HG02678 (cell line): ENCODE results near the gene FBXL16.

Experiments used
- ATAC-seq: cut with Tn5 transposase; IDR thresholded peaks from one replicate; pipeline ENCODE4 v1.9.1; 2021; ENCODE audit warnings: mild to moderate bottlenecking, moderate library complexity; ENCODE audit not compliant: unreplicated experiment

FBXL16 gene

DNA sequence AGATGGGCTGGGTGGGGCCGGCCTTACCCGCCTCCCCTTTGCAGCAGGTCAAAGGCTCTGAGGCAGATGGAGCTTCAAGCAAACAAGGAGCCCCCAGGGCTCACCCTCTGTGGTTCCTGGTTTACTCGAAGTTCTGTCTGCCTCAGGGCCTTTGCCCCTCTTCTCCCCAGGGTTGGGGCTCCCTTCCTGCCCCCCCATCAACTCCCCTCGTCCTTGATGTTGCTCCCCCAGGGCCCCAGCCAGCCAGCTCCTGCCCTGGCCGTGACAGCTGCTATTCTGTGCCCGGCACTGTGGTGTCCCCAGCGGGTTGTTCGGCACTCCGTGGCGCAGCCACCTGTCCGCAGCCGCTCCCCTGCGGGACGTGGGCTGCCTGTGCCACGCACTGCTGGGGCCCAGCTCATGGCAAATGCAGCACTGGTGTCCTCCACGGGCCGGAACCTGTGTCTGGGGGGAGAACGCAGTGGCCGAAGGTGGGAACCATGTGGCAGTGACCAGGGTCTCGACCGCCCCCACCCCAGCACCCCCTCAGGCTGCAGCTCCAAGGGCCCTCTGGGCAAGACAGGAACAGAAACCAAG is 5.0 kb upstream of the FBXL16 start:
- no peak for ATAC-seq

DNA sequence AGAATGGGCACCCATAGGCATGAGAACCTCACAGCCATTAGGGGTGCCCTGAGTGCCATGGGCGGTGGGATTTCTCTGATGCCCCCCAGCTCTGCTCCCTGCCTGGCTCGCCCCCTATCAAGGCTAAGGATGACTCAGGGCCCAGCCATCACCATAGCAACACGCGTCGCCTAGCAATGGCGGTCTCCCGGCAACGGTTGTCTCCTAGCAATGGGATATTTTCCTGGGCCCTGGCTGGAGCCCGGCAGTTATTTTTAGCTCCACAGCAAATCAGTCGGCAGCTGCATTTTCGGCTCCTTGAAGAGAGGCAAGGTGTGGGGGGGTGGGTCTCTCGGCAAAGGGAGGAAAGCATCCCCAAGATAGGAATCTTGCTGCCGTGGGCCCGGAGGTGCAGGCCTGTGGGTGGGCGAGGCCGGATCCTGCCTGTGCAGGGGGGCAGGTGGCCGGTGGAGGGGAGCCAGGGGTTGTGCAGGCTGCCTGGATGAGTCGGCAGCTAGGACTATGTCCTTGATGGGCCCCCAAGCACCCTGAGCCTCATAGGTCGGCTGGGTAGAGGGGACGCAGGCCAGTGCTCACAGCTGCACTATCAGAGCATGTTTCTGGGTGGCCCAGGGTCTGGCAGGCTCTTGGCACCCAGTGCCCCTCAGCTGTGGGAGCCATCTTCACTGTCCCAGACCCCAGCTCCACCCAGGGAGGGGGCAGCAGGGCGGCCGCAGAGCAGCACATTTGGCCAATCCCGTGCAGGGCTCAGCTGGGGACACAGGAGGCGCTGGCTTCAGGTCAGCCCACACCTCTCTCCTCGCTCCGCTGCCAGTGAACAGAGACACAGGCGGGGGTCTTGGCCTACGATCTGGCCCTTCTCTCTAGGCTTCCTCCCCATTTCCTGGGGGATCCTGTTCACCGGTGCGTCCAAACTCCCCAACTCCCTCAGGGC is 4.2 kb upstream of the FBXL16 start:
- ATAC-seq: no peak

DNA sequence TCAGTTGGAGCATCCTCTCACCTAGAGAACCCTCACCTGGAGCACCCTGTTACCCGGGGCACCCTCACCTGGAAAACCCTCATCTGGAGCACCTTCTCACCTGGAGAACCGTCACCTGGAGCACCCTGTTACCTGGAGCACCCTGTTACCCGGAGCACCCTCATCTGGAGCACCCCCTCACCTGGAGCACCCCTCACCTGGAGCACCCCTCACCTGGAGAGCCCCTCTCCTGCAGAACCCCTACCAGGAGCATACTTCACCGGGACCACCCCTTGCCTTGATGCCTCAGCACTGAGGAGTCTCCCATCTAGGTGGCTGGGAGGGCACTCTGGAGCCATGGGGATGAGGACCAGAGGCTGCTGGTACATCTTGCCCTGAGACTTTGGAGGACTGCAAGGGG is 3.4 kb upstream of the FBXL16 start:
- no peak for ATAC-seq

DNA sequence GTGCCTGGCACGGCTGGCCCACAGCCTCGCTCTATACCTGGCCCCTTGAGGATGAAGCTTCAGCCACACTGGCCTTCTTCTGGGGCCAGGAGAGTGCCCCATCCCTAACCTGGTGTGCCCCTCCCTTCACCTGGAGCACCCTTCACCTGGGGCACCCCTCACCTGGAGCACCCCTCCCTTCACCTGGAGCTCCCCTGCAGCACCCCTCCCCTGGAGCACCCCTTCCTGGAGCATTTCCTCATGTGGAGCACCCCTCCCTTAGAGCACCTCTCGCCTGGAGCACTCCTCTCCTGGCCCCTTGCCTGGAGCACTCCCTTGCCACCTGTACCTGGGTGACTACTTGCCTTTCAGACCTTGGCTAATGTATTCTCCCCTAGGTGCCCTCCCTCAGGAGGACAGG is 2.4 kb upstream of the FBXL16 start:
- ATAC-seq: no peak

GRCh38 chr16:707062-707538 is 1.5 kb upstream of the FBXL16 start:
- ATAC-seq: no peak

DNA sequence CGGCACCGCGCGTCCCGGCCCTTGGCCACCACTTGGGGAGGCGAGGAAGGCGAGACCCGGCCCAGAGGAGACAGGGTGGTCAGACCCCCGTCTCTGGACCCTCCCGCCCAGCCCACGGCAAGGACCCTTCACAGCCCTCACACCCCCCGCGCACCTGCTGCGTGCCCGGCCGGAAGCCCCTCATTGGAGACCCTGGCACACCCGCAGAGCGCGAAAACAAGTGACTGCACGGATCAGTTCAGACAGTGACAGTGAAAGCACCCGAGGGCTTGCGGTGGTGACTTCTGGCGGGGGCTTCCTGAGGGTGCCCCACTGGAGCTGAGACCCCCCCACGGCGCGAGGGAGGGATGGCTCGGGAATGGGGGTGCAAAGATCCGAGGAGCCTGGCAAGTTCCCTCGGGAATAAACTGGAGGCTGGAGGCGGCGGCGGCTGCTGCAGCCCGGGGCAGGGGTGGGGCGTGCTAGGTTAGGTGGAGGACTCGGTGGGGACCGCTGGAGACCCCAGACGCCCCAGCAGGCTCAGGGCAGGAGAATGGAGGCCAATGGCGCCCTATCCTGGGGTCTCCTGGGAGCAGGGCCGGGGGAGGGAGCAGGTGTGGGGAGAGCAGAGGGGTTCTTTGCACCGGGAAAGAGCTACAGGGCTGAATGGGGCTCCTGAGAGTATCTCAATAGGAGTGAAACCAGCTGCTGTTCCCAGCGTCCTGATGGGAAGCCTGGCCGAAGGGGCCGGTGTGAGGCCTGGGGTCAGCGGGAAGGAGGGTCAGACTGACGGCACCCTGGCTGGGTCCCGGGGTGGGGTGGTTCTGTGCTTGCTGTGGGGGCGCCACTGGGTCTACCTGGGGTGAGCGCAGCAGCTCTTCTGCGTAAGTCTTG is 824 bp upstream of the FBXL16 start:
- ATAC-seq: no peak

DNA sequence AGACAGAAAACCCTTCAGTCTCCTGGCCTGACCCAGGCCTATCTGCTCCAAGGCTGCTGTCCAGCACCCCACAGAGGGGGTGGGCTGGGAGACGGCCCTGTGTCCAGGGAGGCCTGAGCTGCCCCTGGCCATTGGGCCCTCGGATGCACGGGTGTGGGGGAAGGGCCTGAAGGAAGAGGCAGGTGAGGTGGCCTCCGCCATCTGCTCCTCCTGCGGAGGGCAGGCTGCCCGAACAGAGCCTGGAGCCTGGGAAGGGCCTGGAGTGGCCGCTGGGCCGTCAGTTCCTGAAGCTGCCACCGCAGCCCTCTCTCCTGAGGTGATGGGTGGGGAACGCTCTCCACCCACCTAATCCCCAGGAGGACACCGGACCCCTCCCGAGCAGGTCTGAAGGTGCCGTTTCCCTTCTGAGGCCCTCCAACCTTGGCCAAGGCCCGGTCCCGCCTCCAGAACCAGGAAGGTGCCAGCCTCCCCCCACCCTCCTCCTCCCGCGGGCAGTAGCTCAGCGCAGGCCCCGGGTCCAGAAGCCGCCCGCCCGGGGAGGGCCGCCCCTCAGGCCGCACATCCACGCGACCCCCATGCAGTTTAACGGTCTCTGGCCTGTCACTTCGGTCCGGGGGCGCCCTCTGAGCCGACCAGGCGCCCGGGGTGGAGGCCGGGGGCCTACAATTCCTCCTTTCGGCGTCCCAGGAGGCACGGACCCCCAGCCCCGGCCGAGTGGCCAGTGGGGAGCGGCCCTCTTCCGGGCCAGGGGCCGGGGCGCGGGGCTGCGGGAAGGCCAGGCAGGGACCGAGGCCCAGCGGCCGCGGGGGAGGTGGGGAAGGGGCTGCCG is 835 bp downstream of the FBXL16 start:
- ATAC-seq: no peak

- ATAC-seq: no peak
These were observed 1.6 kb downstream of the FBXL16 start for GRCh38 chr16:704047-704446.

DNA sequence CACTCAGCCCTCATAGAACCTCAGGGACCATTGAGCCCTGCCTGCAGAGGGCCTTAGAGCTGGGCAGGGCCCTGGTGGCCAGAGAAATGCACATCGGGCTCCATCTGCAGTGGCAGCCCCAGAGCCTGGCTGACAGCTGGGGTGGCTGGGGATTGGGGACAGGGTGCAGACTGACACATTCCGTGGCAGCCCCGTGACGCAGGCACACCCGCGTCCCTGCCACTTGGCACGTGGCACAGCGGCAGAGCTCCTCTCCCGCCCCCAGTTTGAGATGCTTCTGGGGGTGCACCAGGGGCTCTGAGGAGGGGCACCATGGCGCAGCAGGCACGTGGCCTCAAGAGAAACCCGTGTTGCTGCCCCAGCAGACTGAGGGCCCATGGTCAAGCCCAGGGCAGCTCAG is 2.2 kb downstream of the FBXL16 start:
- no peak for ATAC-seq

DNA sequence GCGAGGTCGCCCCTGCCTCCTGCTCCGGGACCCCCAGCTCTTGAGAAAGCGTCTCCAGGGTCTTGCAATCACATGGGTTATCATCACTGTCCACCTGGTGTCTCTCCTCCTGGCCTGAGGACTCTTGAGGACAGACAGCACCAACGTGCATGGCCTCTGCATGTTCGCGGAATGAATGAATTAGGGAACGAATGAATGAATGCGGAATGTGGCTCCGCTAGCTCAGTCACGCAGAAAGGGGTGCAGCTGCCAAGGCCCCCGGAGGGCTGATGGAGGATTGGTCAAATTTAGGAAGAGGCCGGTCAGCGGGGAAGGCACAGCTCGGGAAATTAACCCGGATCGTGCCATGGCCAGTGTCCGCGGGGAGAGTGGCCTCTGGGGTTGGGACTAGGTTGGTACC is 3.3 kb downstream of the FBXL16 start:
- ATAC-seq: no peak

DNA sequence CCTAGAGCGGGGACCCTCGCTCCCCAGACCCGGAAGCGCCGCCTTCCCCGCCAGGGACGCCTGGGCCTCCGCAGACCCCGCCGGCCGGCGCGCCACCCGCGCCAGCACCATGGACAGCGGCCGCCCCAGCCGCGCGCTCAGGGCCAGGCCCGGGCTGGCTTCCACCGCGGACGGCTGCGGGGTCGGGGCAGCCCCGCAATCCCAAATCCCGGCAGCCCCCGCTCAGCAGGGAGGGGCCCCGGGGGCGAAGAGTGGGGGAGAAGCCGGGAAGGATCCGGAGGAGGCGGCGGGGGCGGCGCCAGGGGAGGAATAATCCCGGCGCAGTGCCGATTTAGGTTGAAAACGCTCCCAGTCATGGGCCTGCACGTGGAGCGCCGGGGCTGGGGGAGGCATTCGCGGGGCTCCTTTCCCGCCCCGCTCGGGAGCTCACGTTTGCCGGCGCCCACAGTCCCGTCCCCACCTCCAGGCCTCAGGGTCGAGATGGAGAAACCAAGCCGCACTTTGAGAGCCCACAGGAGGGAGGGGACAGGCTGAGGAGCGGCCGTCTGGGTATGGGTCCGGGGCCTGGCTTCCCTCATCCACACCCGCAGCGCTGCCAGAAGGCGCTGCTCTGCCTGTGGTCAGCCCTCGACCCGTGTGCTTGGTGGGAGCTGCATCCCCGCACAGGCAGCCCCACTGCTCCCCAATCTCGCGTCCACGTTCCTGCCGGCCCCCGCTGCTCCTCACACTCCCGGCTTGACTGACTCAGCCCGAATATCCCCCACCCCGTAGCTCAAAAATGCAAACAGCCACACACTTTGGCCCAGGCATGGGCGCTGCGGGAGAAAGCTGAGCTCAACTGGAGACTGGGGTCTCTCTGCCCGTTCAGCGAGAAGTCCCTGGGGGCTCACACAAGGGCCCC is 4.7 kb downstream of the FBXL16 start:
- ATAC-seq: no peak

DNA sequence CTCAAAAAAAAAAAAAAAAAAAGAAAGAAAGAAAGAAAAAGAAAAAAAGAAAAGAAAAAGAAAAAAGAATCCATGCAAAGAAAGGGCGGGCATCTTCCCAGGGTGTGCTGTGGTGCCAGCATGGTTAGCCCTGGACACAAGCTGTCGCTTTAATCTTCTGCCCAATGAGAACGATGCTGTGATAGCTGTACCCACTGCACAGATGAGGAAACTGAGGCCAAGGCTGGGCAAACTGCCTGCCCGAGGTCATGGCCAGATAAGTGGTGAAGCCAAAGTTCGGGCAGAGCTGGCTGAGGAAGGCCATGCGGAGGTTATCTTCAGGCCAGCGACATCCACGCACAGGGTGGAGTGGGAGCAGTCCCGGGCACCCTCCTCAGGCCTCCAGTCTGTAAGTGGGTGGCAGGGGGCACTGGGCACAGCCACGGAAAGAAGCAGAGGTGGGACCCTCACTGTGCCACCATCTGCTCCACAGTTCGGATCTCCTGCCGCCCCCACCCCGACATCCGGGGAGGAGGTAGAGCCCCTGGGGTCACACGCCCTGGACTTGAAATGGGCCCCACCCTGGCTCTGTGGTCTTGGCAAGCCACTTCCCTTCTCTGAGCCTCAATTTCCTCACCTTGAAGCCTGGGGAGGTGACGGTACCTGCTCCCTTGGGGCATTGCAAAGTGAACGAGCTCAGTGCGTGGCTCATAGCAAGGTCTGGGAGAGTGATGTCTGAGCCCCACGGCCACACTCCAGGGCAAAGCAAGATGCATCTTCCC is 6.5 kb downstream of the FBXL16 start:
- ATAC-seq: no peak

GRCh38 chr16:695355-696089 is 10.1 kb downstream of the FBXL16 start:
- ATAC-seq: no peak

GRCh38 chr16:694863-695354 is 10.7 kb downstream of the FBXL16 start:
- ATAC-seq: no peak

DNA sequence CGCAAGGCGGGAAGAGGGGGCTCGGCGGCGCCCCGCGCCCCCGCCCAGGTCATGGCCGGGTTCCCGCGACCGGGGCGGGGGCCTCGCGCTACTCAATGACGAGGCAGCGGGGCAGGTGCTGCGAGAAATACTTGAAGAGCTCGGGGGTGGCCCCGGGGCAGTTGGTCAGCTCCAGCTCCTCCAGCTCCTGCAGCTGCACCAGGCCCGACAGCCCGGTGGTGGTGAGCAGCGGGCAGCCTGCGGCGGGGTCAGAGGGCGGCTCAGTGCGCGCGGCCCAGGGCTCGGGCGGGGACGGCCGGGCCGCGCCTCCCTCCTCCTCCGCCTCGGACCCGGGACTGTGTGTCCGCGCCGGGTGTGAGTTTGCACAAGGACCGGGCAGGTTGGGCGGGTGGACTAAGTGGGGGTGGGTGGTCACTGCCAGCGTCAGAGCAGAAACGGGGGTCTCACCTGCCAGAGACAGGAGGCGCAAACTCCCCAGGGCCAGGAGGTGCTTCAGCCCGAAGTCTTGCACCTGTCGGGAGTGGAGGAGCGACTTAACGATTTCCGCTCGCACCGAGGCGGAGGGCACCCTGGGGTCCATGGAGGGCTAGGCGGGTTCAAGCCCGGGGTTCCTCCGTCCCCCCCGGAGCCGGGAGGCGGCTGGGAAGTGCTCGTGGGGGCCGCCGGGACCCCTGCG is 11.3 kb downstream of the FBXL16 start:
- ATAC-seq: no peak

GRCh38 chr16:693766-694165 is 11.8 kb downstream of the FBXL16 start:
- no peak for ATAC-seq

DNA sequence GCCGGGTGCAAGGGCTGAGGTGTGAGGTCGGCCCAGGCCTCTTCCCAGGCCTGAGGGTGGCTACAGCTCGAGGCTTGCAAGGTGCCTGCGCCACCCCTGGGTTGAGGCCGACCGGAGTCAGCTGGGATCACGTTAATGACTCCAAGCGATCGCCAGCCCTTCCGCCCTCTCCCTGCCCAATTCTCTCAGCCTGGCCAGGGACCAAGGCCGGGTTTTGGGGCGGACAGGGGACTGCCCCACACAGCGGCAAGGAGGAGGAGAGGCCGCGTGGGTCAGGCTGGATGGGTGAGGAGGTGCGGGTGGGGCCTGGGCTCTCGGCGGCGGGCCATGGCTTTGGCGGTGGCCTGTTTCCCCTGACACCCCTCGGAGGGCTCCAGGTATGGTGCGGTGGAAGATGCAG is 12.2 kb downstream of the FBXL16 start:
- ATAC-seq: no peak
